HG03460 (cell line): ENCODE data around the gene C3orf62.

Source experiments
- ATAC-seq: cut with Tn5 transposase; IDR thresholded peaks from one replicate; pipeline ENCODE4 v1.9.1; 2021; ENCODE audit not compliant: unreplicated experiment

The C3orf62 gene

DNA sequence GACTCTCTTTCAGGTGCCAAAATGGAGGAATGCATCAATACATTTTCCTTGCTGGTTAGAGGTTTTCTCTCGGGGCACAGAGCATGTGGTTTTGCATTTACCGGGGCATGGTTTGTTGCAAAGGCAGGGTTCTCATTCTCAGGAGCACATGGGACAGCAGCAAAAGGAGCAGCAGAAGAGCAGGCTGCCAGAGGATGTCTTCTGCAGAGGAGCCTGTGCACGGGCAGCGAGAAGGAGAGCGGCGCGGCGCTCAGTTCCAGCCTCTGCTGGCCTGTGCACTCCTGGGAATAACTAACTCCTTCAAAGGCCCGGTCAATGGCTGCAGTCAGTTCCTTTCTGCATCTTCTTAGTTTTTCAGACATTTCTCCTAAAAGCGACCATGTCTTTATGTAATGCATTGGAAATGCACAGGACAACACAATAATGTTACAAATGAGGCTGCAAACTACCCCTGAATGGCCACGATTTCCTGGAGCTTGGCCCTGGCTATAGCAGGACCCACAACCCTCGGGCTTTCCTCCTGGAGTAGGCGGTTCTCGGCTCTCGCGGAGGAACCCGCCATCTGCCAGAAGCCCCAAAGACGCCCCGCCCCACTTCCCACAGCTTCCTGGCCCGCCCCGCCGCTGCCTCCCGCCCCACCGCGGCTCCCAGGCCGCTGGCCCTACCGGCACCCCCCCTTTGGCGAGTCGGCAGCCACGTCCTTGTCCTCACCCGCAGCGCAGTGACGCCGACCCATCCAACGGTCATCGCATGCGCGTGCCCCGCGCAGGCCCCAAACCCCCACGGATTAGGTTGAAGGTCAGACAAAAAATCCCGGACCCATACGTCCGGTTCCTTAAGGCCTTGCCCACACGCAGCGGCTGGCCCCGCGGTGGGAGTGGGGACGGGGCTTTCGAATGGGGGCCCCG, at the start of gene C3orf62:
TSS of gene C3orf62 (minus strand) at position 758 of the 908 bp plus-strand sequence. CDS start at position 398, 360 bp downstream.
- peak; percentile 73 for ATAC-seq

DNA sequence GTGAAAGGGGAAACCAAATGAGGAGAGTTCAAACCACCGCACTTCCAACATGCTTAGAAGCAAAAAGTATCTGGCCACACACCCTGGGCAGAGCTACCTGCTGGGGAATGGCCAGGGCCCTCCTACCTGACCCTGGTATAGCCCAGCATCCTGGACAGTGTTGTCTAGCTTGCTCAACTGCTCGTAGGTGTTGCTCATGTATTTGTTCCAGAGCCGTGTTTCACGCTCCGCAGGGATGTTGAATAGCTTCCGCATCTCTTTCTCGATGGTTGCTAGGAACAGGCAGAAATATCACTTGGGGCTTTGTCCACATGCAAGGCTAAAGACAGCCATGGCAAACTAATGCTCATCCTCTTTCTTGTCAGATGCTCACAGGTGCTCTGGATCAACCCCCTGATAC, 47.7 kb upstream of the C3orf62 start:
- ATAC-seq = no peak

DNA sequence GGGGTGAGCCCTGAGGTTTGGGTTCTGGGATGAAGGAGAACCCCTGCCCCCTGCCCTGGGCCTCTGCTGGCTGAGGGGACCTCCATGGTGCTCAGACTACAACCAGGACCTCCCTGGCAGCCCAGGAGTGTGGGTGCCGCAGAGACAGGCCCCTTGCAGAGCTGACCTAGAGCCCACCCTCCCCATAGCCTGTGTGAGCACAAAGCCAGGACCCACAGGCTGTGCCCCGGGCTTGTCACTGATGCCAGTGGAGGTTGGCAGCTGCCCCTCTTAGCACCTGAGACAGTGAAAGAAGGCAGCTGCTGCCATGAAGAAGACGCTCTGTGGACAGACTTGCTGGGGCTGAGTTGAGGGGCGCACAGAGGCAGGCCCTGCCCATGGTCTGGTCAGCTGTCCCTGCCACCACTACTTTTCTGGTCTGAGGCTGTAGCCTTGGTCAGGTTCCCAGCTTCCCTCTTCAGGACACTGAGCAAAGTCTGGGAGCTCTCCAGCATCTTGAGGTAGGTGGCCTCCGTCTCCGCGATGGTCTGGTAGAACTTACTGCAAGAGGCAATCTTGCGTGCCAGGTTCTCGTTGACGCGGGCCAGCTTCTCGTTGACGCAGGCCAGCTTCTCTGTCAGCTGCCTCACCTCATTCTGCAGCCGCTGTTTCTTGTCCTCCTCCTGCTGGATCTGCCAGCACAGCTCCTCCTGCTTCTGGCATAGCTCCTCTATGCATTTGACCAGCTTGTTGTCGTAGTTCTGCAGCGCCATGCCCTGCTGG, 39.8 kb upstream of the C3orf62 start:
- ATAC-seq = no peak

DNA sequence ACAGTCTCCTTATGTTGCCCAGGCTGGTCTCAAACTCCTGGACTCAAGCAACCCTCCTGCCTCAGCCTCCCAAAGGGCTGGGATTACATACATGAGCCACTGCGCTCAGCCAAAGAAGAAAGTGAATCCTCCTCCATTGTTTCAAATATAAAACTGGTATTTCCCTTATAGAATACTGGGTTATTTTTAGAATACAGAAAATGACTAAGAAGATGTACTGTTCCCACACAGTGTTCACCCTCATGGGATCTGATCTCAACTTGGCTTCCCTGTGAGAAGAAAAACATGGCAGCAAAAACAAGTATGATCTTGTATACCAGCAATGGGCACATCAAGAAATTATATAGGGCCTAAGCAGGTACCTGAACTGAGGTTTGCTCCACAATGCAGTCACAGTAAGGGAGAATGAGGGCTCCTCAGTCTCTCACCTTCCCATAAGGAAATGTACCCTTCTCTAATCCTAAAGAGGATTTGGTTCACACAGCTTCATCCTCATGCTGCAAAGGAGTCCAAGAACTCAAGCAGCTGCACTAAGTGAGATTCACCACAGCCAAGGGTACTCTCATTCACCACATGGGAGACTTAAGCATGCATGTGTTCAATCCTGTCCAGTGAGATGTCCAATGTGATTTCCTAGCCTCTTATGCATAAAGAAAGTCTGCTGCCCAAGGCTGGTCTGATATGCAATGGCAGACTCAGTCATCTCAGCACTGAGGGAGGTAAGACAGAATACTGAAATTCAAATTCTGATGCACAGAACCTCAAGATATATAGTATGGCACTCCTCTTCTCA, 37.1 kb upstream of the C3orf62 start:
- no peak for ATAC-seq

DNA sequence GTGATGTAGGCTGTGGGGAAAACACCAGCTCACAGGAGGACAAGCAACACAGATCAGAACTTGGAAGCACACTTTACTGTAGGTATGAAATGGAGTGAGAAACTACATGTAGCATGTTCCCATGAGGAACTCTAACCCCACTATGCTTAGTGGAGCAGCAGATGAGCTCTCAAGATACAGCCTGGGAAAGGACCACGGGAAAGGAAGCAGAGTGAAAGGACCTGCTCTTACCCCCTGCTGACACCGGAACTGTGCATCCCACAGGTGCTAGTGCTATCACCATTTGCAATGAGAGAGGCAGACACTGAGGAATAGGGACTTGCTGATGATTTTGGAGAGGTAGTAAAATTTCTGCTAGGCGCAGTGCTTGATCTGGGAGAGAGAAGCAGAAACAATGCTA, 34.3 kb upstream of the C3orf62 start:
- ATAC-seq = no peak

DNA sequence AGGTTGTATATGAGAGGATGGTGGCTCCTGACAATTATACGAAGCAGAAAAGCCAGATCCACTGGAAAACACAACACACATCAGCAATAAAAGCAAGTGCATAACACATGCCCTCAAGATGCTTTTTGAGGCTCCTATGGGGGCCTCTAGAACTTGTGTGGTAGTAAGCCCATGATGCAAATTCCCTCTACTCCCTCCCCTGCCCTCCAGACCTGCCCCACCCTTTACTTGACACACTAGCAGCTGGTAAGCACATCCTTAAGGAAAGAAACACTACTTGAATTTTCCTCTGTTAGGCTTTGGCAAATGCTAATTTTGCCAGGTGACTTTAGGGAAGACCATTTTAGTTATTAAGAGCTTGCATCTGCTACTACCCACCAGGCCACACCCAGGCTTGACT, 33.6 kb upstream of the C3orf62 start:
- no peak for ATAC-seq

DNA sequence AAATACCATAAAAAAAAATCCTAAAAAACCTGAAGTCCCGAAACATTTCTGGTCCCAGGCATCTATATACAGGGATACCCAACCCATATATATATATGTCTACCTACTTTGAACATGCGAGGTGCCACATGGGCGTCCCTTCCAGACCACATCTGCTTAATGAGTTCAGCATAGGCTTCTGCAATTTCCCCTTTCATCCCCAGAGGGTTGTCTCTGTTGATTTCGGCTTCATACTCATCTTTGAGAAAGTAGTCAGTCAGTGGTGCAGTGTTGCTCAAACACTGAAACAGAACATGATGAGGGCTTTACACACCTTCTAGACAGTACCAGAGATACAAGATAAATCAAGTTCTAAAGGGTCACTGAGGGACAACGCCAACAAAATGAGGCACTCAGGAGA, 28.6 kb upstream of the C3orf62 start:
- no peak for ATAC-seq

DNA sequence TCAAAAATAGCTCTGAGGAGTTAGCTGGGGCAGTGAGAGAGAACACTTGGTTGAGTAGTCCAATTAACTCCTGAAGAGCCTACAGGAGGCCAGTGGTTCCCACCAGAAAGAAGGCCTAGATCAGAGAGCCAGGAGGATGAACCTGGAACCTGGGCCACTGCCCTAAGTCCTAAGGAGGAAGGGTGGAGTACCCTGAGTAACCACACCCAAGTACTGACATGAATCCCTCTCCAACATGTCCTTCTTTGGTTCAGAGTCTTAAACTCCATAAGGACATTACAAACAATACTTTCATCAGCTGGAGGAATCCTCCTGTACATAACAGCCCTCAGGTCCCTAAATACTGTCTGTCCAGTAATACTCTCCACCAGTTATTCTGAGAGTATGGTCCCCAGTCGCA, 25.6 kb upstream of the C3orf62 start:
- no peak for ATAC-seq

DNA sequence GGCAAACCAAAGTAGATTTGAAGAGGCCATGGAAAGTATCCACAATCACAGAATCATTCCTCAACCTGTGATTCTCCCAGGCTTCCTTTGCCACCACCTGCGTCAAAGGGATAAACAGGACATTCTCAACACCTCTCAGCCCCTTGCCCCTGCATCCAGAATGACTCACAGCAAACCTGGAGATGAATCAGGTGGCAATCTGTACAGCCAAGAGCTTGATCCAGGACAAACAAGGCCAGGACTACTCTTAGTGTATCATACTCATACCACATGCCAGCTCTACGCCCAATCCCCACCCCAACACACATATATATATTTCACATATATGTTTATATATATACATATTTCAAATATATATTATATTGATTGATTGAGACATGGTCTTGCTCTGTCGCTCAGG, 23.6 kb upstream of the C3orf62 start:
- no peak for ATAC-seq

DNA sequence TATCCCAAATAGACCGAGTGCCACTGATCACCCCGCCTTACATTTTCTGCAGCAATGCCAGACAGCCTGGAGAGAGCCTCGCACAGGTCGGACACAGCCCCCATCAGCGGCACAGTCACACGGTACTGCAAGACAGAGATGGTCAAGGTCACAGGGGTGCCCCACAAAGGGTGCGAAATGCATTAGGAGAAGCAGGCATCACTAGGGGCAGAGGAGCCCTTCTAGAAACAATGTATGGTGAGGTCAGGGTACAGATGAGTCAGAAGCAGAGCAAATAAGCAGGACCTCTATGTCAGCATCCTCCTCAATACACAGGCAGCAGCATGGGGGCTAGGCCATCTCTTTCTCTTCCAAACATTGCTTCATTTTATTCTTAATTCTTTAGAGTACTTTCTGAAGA, 21.5 kb upstream of the C3orf62 start:
- no peak for ATAC-seq

DNA sequence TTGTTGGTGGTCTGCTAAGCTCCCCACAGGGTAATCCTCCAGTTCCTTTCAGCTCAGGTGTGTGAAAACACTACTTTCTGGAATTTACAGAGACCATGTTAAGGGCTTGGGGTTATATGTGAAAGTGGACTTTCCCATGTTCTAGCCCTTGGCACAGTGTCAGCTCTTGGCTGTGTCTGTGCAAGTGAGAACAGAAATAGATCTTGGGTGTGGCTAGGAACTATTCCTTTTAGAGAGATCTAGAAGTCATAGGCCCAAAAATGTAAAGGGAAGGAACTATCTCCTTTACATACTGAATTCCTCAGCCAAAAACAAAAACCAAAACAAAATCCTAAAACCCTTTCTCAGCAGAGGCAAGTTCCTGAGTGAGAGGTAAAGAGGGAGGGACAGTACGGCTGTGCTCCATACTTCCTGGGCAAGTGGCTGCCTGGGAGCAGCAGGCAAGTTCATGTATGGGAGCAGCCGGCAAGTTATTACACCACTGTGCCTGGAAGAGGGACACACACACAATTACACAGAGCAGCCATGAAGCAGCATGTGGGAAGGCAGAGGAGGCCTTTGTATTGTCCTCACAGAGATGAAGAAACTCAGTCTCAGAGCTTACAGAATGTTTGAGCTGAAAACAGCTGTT, 19.9 kb upstream of the C3orf62 start:
- no peak for ATAC-seq

DNA sequence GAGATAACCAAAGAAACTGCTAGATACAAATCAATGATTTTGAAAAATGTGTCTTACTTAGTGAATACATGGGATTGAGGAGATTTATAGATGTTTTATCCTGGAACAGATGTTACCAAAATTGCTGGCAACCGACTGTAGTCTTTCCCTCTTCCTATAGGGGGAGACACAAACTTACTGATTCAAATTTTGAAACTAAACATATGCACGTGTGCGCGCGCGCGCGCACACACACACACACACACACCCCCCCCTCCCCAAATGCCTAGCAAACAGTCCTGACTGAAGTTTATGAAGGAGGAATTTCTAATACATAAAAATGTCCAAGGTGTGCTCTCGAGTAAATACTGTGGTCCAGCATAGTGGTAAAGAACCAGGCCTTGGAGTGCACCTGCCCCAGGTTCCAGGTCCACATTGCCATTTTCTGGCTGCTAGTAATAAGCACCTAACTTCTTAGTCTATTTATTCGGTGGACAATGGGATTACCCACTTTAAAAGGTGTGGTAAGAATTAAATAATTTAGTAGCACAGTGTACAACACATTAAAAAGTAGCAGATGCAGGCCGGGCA, 18.5 kb upstream of the C3orf62 start:
- ATAC-seq = no peak

DNA sequence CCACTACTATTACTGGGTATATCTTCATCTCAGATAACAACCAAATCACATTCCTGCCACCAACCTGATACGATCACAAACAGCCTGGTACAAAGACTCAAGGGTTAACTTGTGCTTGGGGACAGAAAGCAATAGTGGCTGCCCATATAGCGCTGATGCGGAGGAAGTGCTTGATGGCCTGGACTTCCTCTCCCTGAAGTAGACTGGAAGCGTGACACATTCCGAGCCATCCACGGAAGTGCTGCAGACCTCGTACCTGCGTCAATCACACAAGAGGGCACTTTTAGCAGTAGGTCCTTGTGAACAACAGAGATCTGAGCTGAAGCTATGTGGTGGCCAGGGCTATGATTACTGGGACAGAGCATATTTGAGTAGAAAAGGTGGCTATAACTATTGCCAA, 17.3 kb upstream of the C3orf62 start:
- ATAC-seq = no peak

DNA sequence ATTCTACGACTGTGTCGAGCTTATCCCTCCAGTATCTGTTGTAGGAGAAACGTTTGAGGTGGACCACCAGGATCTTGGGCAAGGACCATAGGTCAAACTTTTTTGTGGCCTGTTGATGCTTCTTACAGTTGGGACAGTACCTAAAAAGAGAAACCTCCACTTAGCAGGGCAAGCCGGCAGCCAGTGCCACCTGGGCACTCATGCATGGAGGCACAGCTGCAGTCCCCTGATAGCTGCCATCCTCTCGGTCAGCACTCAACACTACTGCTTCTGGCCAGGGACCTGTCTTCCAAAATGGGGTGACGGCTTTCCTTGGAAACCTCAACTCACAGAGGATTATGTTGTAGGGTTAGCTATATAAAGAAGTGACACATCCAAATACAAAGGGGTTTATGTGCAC, 7.0 kb upstream of the C3orf62 start:
- no peak for ATAC-seq

DNA sequence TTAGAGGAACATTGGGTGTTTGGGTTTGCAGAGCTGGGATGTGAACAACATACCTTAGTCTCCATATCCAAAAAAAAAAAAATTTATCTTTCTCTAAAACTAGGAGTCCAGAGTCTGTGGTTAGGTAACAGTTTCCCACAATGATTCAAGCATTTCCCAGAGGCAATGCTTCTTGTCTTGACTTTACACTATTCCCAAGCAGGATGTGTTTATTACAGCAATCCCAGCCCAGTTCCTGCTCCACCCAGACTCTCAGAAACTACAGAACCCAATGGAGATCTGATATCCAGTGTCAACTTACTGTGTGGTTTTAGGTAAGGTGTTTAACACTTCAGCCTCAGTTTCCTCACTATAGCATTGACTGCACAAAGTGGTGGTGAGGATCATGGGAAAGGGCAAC, 2.3 kb upstream of the C3orf62 start:
- no peak for ATAC-seq

DNA sequence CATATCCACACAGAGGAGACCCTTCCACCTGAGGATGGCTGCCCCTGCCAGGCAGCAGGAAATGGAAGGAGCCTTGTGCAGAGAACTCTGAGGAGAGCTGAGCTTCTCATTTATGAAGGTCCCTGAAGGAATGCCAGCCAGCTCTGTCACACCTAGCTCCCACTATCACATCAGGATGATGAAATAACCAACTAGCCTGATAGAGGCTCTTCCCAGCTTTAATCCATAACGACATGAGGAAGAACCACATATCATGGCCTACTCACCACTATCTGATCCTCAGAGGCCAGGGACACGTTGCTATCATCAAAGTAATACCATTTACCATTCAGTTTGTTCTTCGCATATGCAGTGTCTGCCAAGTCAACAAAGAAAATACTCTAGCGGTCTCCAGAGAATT, 1.5 kb upstream of the C3orf62 start:
- no peak for ATAC-seq

DNA sequence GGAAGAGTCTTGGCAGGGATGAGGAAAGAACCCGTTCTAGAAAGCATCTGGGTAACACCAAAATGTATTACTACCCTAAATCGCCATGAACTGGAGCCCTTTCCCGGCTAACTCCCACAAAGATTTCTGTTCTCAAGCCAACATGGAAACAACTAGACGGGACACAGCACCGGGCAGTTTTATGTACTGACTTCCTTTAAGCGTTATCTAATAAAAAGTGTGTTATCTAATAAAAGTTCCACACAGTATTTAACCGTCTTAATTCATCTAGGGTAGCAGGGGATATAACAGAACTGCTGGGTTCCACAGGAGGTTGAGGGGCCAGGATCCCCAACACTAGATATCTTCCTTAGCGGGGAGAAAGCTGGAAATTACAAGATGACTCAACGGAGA, 347 bp upstream of the C3orf62 start:
- ATAC-seq = no peak

DNA sequence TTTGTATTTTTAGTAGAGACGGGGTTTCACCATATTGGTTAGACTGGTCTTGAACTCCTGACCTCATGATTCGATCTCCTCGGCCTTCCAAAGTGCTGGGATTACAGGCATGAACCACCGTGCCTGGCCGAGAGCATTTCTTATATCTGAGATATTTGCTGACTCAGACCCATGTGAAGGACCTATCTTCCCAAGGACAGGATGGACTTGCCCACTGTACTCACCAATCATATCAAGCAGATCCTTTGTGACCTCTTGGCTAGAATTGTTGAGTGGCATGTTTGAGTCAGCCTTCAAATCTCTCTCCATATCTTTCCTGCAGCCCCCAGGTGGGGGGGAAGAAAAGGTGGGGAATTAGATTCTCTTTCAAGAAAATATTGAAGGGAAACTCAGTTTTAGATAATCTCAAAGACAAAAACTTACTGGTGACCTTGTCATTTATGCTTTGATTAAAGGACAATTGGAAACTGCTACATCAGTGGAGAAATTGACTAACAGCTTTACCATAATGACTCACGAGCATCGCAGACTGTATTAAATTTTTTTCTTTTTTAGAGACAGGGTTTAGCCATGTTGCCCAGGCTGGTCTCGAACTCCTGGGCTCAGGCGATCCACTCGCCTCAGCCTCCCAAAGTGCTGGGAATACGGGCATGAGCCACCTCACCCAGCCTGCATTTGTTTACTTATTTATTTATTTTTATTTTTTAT, 3.1 kb downstream of the C3orf62 start:
- ATAC-seq = no peak

DNA sequence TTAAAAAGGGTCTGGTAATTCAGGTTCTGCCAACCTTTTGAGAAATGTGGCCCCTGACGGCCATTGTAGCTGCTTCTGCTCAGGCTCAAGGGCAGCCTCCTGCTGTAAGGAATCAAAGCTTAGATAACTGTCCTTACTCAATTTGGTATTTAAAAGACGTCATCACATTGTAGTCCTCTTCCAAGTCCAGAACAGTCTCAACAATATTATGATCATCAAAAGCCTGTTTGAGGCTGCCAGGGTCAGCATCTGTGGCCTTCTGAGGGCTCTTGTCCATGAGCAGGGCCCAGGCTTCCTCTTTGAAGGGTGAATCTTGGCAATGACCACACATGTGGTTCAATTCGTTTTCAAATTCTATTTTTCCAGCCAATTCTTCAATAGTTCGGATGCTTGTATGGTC, 6.0 kb downstream of the C3orf62 start:
- no peak for ATAC-seq

DNA sequence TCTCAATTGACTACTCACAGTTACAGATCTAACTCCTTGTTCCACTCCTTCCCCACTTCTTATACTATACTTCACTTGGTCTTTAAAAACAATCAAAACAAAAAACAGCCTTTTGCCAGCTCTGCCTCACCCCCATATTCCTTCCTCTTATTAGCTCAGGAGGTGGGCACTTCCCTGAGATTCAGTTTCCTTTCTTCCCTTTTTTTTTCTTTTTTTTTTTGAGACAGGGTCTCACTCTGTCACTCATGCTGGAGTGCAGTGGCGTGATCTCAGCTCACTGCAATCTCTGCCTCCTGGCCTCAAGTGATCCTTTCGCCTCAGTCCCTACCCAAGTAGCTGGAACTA, 6.9 kb downstream of the C3orf62 start:
- ATAC-seq = no peak
